GM12878 (cell line): Measurements from ENCODE around the gene CNTNAP2.

Experiments
- BACH1 ChIP-seq: fragments of 450-650 bp; IDR thresholded peaks from 2 replicates; pipeline ENCODE4 v1.6.1; 2017; ENCODE audit warnings: mild to moderate bottlenecking, borderline replicate concordance
- EP300 ChIP-seq, 2 experiments: fragments of 150-350 bp in 1 of 2; IDR thresholded peaks; 2 replicates each; pipeline ENCODE4 v1.6.1; 2011 to 2012; ENCODE audit warnings: low read depth in 2 of 2, low read length in 2 of 2, borderline replicate concordance in 1 of 2, improper control_type of control experiment in 1 of 2, inconsistent platforms in 1 of 2; ENCODE audit not compliant: control insufficient read depth in 1 of 2
- MXI1 ChIP-seq: fragments of 150-350 bp; IDR thresholded peaks from 2 replicates; pipeline ENCODE4 v1.6.1; 2011; ENCODE audit warnings: low read depth, mild to moderate bottlenecking, inconsistent platforms, low read length, improper control_type of control experiment
- NFXL1 ChIP-seq: fragments of 450-650 bp; IDR thresholded peaks from 2 replicates; pipeline ENCODE4 v1.6.1; 2017; ENCODE audit warnings: antibody characterized with exemption, mild to moderate bottlenecking, borderline replicate concordance
- POLR2A ChIP-seq: IDR thresholded peaks from 2 replicates; pipeline ENCODE4 v1.6.1; 2011; ENCODE audit warnings: low read depth, mild to moderate bottlenecking, low read length
- POLR2AphosphoS5 ChIP-seq: IDR thresholded peaks from 2 replicates; pipeline ENCODE4 v1.6.1; 2011; ENCODE audit warnings: mild to moderate bottlenecking, low read length, inconsistent platforms
- SMC3 ChIP-seq: IDR thresholded peaks from 2 replicates; pipeline ENCODE4 v1.6.1; 2011; ENCODE audit warnings: low read length, improper control_type of control experiment, borderline replicate concordance
- SREBF1 ChIP-seq: IDR thresholded peaks from 2 replicates; pipeline ENCODE4 v1.6.1; 2012; ENCODE audit warnings: mild to moderate bottlenecking, low read length
- TF ChIP-seq, protein P1 (sequence below), 3 experiments: IDR thresholded peaks in 2 of 3; conservative IDR thresholded peaks in 1 of 3; 2 replicates each; pipeline ENCODE4 v1.5.1; 2011; ENCODE audit warnings: low read depth in 3 of 3, low read length in 3 of 3, mild to moderate bottlenecking in 3 of 3, control low read depth in 2 of 3, moderate library complexity in 2 of 3, inconsistent platforms in 1 of 3, mixed read lengths in 1 of 3; ENCODE audit not compliant: control insufficient read depth in 2 of 3, insufficient read depth in 1 of 3; ENCODE audit errors: extremely low read depth in 1 of 3
- TF ChIP-seq, protein P2 (sequence below): IDR thresholded peaks from 2 replicates; pipeline ENCODE4 v1.6.1; 2012; ENCODE audit warnings: low read length, inconsistent platforms
- TF ChIP-seq, protein P3 (sequence below): IDR thresholded peaks from 2 replicates; pipeline ENCODE4 v1.6.1; 2012; ENCODE audit warnings: mild to moderate bottlenecking, low read depth, low read length
- TF ChIP-seq, protein P4 (sequence below): fragments of 450-650 bp; IDR thresholded peaks from 2 replicates; pipeline ENCODE4 v1.6.1; 2017; ENCODE audit warnings: mild to moderate bottlenecking

DNA sequence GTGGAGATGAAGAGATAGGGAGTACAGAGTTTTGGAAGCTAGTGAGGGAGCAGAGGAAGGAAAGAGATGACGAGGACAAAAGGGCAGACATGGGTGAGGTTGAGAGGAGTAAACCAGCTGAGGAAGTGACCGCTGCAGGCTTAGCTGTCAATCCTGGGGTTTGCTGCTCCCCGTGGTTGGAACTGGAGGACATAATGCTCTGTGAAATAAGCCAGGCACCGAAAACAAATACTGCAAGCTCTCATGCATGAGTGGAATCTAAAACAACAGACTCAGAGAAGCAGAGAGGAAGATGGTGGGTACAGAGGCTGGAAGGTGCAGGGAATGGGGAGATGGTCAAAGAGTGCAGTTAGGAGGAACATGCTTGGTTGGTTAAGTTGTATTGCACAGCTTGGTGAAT lies 1991.8 kb downstream of the CNTNAP2 start:
- TF ChIP-seq EP300 (IDR thresholded peaks at IDR 0.05; ENCODE audit: borderline replicate concordance in 1 of 2, control insufficient read depth in 1 of 2, low read depth in 2 of 2, low read length in 2 of 2) = no peak
- TF ChIP-seq POLR2AphosphoS5 = no peak
- TF ChIP-seq POLR2A = no peak
- TF ChIP-seq SMC3 = no peak
- no peak for TF ChIP-seq NFXL1
- no peak for TF ChIP-seq MXI1
- no peak for TF ChIP-seq BACH1
- TF ChIP-seq SREBF1 = no peak
- TF ChIP-seq, protein P1, sequence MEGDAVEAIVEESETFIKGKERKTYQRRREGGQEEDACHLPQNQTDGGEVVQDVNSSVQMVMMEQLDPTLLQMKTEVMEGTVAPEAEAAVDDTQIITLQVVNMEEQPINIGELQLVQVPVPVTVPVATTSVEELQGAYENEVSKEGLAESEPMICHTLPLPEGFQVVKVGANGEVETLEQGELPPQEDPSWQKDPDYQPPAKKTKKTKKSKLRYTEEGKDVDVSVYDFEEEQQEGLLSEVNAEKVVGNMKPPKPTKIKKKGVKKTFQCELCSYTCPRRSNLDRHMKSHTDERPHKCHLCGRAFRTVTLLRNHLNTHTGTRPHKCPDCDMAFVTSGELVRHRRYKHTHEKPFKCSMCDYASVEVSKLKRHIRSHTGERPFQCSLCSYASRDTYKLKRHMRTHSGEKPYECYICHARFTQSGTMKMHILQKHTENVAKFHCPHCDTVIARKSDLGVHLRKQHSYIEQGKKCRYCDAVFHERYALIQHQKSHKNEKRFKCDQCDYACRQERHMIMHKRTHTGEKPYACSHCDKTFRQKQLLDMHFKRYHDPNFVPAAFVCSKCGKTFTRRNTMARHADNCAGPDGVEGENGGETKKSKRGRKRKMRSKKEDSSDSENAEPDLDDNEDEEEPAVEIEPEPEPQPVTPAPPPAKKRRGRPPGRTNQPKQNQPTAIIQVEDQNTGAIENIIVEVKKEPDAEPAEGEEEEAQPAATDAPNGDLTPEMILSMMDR (IDR thresholded peaks at IDR 0.05 in 2 of 3, conservative IDR thresholded peaks at IDR 0.05 in 1 of 3; ENCODE audit: control insufficient read depth in 2 of 3, extremely low read depth in 1 of 3, insufficient read depth in 1 of 3, low read depth in 3 of 3, low read length in 3 of 3) = no peak
- TF ChIP-seq, protein P2, sequence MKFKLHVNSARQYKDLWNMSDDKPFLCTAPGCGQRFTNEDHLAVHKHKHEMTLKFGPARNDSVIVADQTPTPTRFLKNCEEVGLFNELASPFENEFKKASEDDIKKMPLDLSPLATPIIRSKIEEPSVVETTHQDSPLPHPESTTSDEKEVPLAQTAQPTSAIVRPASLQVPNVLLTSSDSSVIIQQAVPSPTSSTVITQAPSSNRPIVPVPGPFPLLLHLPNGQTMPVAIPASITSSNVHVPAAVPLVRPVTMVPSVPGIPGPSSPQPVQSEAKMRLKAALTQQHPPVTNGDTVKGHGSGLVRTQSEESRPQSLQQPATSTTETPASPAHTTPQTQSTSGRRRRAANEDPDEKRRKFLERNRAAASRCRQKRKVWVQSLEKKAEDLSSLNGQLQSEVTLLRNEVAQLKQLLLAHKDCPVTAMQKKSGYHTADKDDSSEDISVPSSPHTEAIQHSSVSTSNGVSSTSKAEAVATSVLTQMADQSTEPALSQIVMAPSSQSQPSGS = no peak
- TF ChIP-seq, protein P3, sequence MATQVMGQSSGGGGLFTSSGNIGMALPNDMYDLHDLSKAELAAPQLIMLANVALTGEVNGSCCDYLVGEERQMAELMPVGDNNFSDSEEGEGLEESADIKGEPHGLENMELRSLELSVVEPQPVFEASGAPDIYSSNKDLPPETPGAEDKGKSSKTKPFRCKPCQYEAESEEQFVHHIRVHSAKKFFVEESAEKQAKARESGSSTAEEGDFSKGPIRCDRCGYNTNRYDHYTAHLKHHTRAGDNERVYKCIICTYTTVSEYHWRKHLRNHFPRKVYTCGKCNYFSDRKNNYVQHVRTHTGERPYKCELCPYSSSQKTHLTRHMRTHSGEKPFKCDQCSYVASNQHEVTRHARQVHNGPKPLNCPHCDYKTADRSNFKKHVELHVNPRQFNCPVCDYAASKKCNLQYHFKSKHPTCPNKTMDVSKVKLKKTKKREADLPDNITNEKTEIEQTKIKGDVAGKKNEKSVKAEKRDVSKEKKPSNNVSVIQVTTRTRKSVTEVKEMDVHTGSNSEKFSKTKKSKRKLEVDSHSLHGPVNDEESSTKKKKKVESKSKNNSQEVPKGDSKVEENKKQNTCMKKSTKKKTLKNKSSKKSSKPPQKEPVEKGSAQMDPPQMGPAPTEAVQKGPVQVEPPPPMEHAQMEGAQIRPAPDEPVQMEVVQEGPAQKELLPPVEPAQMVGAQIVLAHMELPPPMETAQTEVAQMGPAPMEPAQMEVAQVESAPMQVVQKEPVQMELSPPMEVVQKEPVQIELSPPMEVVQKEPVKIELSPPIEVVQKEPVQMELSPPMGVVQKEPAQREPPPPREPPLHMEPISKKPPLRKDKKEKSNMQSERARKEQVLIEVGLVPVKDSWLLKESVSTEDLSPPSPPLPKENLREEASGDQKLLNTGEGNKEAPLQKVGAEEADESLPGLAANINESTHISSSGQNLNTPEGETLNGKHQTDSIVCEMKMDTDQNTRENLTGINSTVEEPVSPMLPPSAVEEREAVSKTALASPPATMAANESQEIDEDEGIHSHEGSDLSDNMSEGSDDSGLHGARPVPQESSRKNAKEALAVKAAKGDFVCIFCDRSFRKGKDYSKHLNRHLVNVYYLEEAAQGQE = no peak
- TF ChIP-seq, protein P4, sequence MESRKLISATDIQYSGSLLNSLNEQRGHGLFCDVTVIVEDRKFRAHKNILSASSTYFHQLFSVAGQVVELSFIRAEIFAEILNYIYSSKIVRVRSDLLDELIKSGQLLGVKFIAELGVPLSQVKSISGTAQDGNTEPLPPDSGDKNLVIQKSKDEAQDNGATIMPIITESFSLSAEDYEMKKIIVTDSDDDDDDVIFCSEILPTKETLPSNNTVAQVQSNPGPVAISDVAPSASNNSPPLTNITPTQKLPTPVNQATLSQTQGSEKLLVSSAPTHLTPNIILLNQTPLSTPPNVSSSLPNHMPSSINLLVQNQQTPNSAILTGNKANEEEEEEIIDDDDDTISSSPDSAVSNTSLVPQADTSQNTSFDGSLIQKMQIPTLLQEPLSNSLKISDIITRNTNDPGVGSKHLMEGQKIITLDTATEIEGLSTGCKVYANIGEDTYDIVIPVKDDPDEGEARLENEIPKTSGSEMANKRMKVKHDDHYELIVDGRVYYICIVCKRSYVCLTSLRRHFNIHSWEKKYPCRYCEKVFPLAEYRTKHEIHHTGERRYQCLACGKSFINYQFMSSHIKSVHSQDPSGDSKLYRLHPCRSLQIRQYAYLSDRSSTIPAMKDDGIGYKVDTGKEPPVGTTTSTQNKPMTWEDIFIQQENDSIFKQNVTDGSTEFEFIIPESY = no peak
